DND-41 (cell line): ENCODE results near the gene TMTC1.

Experiments
- ATAC-seq: fragments of 200-7000 bp; cut with Tn5 transposase; 3 replicates; pipeline ENCODE4 v1.9.1; 2021; ENCODE audit warnings: low read depth; ENCODE audit not compliant: insufficient read depth
- DNase-seq: peaks from one replicate; pipeline ENCODE4 v3.0.0-alpha.2; 2020
- H2AFZ ChIP-seq: 2 replicates; pipeline ENCODE4 v1.6.0; 2012; ENCODE audit warnings: low read depth, low read length
- H3K27ac ChIP-seq: 2 replicates; pipeline ENCODE4 v1.5.1; 2012; ENCODE audit warnings: low read length, inconsistent platforms
- H3K27me3 ChIP-seq: fragments of 200-600 bp; sonication (generic); 2 replicates; pipeline ENCODE4 v1.6.0; 2012; ENCODE audit warnings: low read length, mild to moderate bottlenecking, inconsistent platforms; ENCODE audit not compliant: insufficient read depth, poor library complexity
- H3K36me3 ChIP-seq: 2 replicates; pipeline ENCODE4 v1.5.1; 2012; ENCODE audit warnings: low read length, inconsistent platforms; ENCODE audit not compliant: insufficient read depth
- H3K4me1 ChIP-seq: 2 replicates; pipeline ENCODE4 v1.5.1; 2012; ENCODE audit warnings: mild to moderate bottlenecking, low read length; ENCODE audit not compliant: insufficient read depth
- H3K4me2 ChIP-seq: 2 replicates; pipeline ENCODE4 v1.6.0; 2012; ENCODE audit warnings: mild to moderate bottlenecking, moderate library complexity, low read length, inconsistent platforms; ENCODE audit not compliant: insufficient read depth
- H3K4me3 ChIP-seq, 2 experiments: fragments of 200-600 bp in 1 of 2; shearing (Covaris generic) in 1 of 2; 2 replicates each; pipeline ENCODE4 v1.5.1; 2012 to 2016; ENCODE audit warnings: inconsistent platforms in 2 of 2, low read length in 2 of 2, mild to moderate bottlenecking in 2 of 2, low read depth in 1 of 2, moderate library complexity in 1 of 2
- H3K79me2 ChIP-seq: 2 replicates; pipeline ENCODE4 v1.6.0; 2012; ENCODE audit warnings: low read length, inconsistent platforms; ENCODE audit not compliant: insufficient read depth
- H3K9ac ChIP-seq: 2 replicates; pipeline ENCODE4 v1.6.0; 2012; ENCODE audit warnings: low read depth, mild to moderate bottlenecking, inconsistent platforms, low read length, moderate library complexity
- H3K9me3 ChIP-seq: 2 replicates; pipeline ENCODE4 v1.5.1; 2012; ENCODE audit warnings: low read length, moderate library complexity, mild to moderate bottlenecking, inconsistent platforms; ENCODE audit not compliant: insufficient read depth, severe bottlenecking
- H4K20me1 ChIP-seq: 2 replicates; pipeline ENCODE4 v1.6.0; 2012; ENCODE audit warnings: low read length; ENCODE audit not compliant: insufficient read depth
- CTCF ChIP-seq: IDR thresholded peaks from 2 replicates; pipeline ENCODE4 v1.5.1; 2012; ENCODE audit warnings: borderline replicate concordance, low read length, moderate library complexity, mild to moderate bottlenecking; ENCODE audit not compliant: poor library complexity, severe bottlenecking; ENCODE audit errors: extremely low read depth
- EZH2 ChIP-seq: IDR thresholded peaks from 3 replicates; pipeline ENCODE4 v1.6.1; 2012; ENCODE audit warnings: borderline replicate concordance, low read depth, mild to moderate bottlenecking, moderate library complexity, low read length, inconsistent platforms; ENCODE audit not compliant: severe bottlenecking

Gene TMTC1

GRCh38 chr12:29662734-29663323 lies 120.9 kb downstream of the TMTC1 start:
- TF ChIP-seq CTCF (no peak), EZH2 (no peak)
- Histone ChIP-seq H4K20me1 (no peaks in the 10 kb centered on the region), H3K36me3 (no peaks in the 10 kb centered on the region), H3K79me2 (no peaks in the 10 kb centered on the region), H3K4me3 (no peak overlapping the region), H3K9ac (no peak overlapping the region), H3K4me1 (no peaks in the 10 kb centered on the region), H3K9me3 (no peaks in the 10 kb centered on the region), H3K27ac (no peak overlapping the region), H3K4me2 (no peak overlapping the region), H3K27me3 (no peaks in the 10 kb centered on the region), H2AFZ (no peak overlapping the region)
- ATAC-seq (no peak), DNase-seq (no peak)

- H3K27me3 ChIP-seq = no peaks in the 10 kb centered on the region
- no peak for TF ChIP-seq EZH2
- TF ChIP-seq CTCF = no peak
- DNase-seq = no peak
Measured at GRCh38 chr12:29660847-29661246, 122.9 kb downstream of the TMTC1 start.

GRCh38 chr12:29656762-29657538 lies 126.8 kb downstream of the TMTC1 start:
- Histone ChIP-seq H3K4me3 (no peak overlapping the region), H3K79me2 (no peaks in the 10 kb centered on the region), H3K4me2 (no peak overlapping the region), H3K4me1 (no peaks in the 10 kb centered on the region), H3K9me3 (no peaks in the 10 kb centered on the region), H2AFZ (no peak overlapping the region), H3K27ac (no peak overlapping the region), H3K27me3 (no peaks in the 10 kb centered on the region), H3K9ac (no peak overlapping the region), H3K36me3 (no peaks in the 10 kb centered on the region), H4K20me1 (no peaks in the 10 kb centered on the region)
- DNase-seq (no peak), ATAC-seq (no peak)
- TF ChIP-seq CTCF (no peak), EZH2 (no peak)

More at GRCh38 chr12:29660847-29661246, 122.9 kb downstream of the TMTC1 start:
- H4K20me1 ChIP-seq = no peaks in the 10 kb centered on the region
- no peak for ATAC-seq
- no peak overlapping the region for H3K27ac ChIP-seq
- H3K4me1 ChIP-seq = no peaks in the 10 kb centered on the region
- H3K4me3 ChIP-seq = no peak overlapping the region
- H2AFZ ChIP-seq = no peak overlapping the region
- H3K9ac ChIP-seq = no peak overlapping the region
- H3K36me3 ChIP-seq = no peaks in the 10 kb centered on the region
- no peaks in the 10 kb centered on the region for H3K9me3 ChIP-seq
- H3K4me2 ChIP-seq = no peak overlapping the region
- H3K79me2 ChIP-seq = no peaks in the 10 kb centered on the region
